Gastrocnemius medialis (tissue), 4 donors: ENCODE results near the gene CFHR2. TPM values are rescaled to one million over a fixed set of nuclear protein-coding genes. Genes with fewer than 3 reads are reported as not detected.

Source experiments
- ATAC-seq, 2 donors: fragments of 150-250 bp; one replicate each; pipeline ENCODE4 v1.9.1; 2016
- DNase-seq, 2 donors: peaks; one replicate each; pipeline ENCODE4 v3.0.0-alpha.2; 2019
- H3K27ac ChIP-seq, 4 donors: fragments of 200-600 bp; sonication (generic); 1 replicate in 1 of 4; 2 replicates in 3 of 4; pipeline ENCODE4 v1.5.1; 2016 to 2018; ENCODE audit warnings: mild to moderate bottlenecking in 2 of 4, moderate library complexity in 1 of 4
- H3K27me3 ChIP-seq, 3 donors: fragments of 200-600 bp; sonication (generic) in 2 of 3; 1 replicate in 1 of 3; 2 replicates in 2 of 3; pipeline versions ENCODE4 v1.5.1 to v1.6.0; 2016 to 2019; ENCODE audit warnings: mild to moderate bottlenecking in 1 of 3, moderate library complexity in 1 of 3
- H3K36me3 ChIP-seq, 2 donors: fragments of 200-600 bp; sonication (generic) in 1 of 2; one replicate each; pipeline ENCODE4 v1.5.1; 2017 to 2018
- H3K4me1 ChIP-seq, 2 donors: fragments of 200-600 bp; sonication (generic) in 1 of 2; one replicate each; pipeline ENCODE4 v1.5.1; 2016 to 2017; ENCODE audit warnings: mild to moderate bottlenecking in 2 of 2
- H3K4me3 ChIP-seq, 4 donors: fragments of 200-600 bp; sonication (generic) in 3 of 4; 1 replicate in 1 of 4; 2 replicates in 3 of 4; pipeline ENCODE4 v1.5.1; 2016 to 2019; ENCODE audit warnings: mild to moderate bottlenecking in 2 of 4
- H3K9me3 ChIP-seq, 3 donors: fragments of 200-600 bp; sonication (generic) in 2 of 3; 1 replicate in 1 of 3; 2 replicates in 2 of 3; pipeline ENCODE4 v1.5.1; 2016 to 2019
- CTCF ChIP-seq, 5 experiments: fragments of 450-650 bp in 3 of 5; fragments of 200-600 bp in 2 of 5; sonication (generic) in 2 of 5; IDR thresholded peaks in 4 of 5; conservative IDR thresholded peaks in 1 of 5; 1 replicate in 4 of 5; 2 replicates in 1 of 5; pipeline ENCODE4 v1.5.1; 2016 to 2019; ENCODE audit warnings: antibody characterized with exemption in 5 of 5, mild to moderate bottlenecking in 3 of 5, moderate library complexity in 3 of 5
- POLR2A ChIP-seq, 2 donors: fragments of 450-650 bp; IDR thresholded peaks; one replicate each; pipeline ENCODE4 v1.6.1; 2017; ENCODE audit warnings: antibody characterized with exemption in 2 of 2, mild to moderate bottlenecking in 2 of 2, moderate library complexity in 2 of 2
- in situ Hi-C, 4 donors: fragments of 200-750 bp; cut with MboI; loops; one replicate each; pipeline versions ENCODE4 v1.15.0 to v1.8.0; 2017; ENCODE audit warnings: low sequenced_read_pairs in 4 of 4
- intact Hi-C: fragments of 100-400 bp; cut with DNase I; formaldehyde crosslinking; loops from one replicate; pipeline ENCODE4 v1.15.1; 2023; ENCODE audit warnings: low total_unique reads
- total RNA-seq, 4 donors: library from RNA; depleted of rRNA; stranded (reverse); fragments of >200 nt; gene quantifications; one replicate each; pipeline versions ENCODE4 v1.1.0 to v1.2.3, GENCODE V29; 2016

The CFHR2 gene
- total RNA-seq, 4 donors from 2014 or later: 0.59 to 0.69 TPM; not detected in 2

DNA sequence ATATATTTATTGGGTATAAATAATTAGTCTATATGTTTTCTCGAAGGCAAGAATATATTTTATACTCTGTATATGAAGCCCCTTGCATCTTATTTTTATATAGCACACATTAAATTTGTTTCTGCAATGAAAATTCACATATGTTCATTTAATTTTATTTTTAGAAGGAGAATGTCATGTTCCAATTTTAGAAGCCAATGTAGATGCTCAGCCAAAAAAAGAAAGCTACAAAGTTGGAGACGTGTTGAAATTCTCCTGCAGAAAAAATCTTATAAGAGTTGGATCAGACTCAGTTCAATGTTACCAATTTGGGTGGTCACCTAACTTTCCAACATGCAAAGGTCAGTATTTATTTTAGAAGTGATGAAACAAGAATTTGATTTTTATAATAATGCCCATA is 50.4 kb downstream of the CFHR2 start:
- Histone ChIP-seq H3K36me3 (no peaks in the 10 kb centered on the region), H3K4me1 (no peaks in the 10 kb centered on the region), H3K4me3 (no peak overlapping the region), H3K9me3 (no peaks in the 10 kb centered on the region), H3K27me3 (no peaks in the 10 kb centered on the region), H3K27ac (no peak overlapping the region)
- DNase-seq: no peak
- TF ChIP-seq POLR2A (IDR thresholded peaks at IDR 0.05) (no peak), CTCF (IDR thresholded peaks at IDR 0.05 in 4 of 5, conservative IDR thresholded peaks at IDR 0.05 in 1 of 5) (no peak)
- intact Hi-C loops (no loop called here), in situ Hi-C loops (no loop called here)
- ATAC-seq: no peak

- H3K4me1 ChIP-seq: no peaks in the 10 kb centered on the region
- intact Hi-C loops: no loop called here
- no peaks in the 10 kb centered on the region for H3K27me3 ChIP-seq
- no peaks in the 10 kb centered on the region for H3K9me3 ChIP-seq
- TF ChIP-seq POLR2A (IDR thresholded peaks at IDR 0.05) (no peak), CTCF (IDR thresholded peaks at IDR 0.05 in 4 of 5, conservative IDR thresholded peaks at IDR 0.05 in 1 of 5) (no peak)
- DNase-seq: no peak
- H3K4me3 ChIP-seq: no peak overlapping the region
- H3K36me3 ChIP-seq: no peaks in the 10 kb centered on the region
- H3K27ac ChIP-seq: no peak overlapping the region
- no peak for ATAC-seq
- in situ Hi-C loops: no loop called here
Measured at GRCh38 chr1:196997423-196997822, 53.9 kb downstream of the CFHR2 start.

- ATAC-seq (no peak), DNase-seq (no peak)
- Histone ChIP-seq H3K9me3 (no peaks in the 10 kb centered on the region), H3K36me3 (no peaks in the 10 kb centered on the region), H3K4me1 (no peaks in the 10 kb centered on the region), H3K27ac (no peak overlapping the region), H3K4me3 (no peak overlapping the region), H3K27me3 (no peaks in the 10 kb centered on the region)
- intact Hi-C loops: no loop called here
- TF ChIP-seq POLR2A (IDR thresholded peaks at IDR 0.05) (no peak), CTCF (IDR thresholded peaks at IDR 0.05 in 4 of 5, conservative IDR thresholded peaks at IDR 0.05 in 1 of 5) (no peak)
- in situ Hi-C loops: no loop called here
Measured at GRCh38 chr1:197001828-197002227, 58.3 kb downstream of the CFHR2 start.

GRCh38 chr1:197003132-197003531 is 59.6 kb downstream of the CFHR2 start:
- Histone ChIP-seq H3K36me3 (no peaks in the 10 kb centered on the region), H3K27me3 (no peaks in the 10 kb centered on the region), H3K4me1 (no peaks in the 10 kb centered on the region), H3K4me3 (no peak overlapping the region), H3K9me3 (no peaks in the 10 kb centered on the region), H3K27ac (no peak overlapping the region)
- no peak for TF ChIP-seq CTCF (IDR thresholded peaks at IDR 0.05 in 4 of 5, conservative IDR thresholded peaks at IDR 0.05 in 1 of 5)
- no peak for TF ChIP-seq POLR2A (IDR thresholded peaks at IDR 0.05)
- intact Hi-C loops: no loop called here
- ATAC-seq (no peak), DNase-seq (no peak)
- in situ Hi-C loops: no loop called here

DNA sequence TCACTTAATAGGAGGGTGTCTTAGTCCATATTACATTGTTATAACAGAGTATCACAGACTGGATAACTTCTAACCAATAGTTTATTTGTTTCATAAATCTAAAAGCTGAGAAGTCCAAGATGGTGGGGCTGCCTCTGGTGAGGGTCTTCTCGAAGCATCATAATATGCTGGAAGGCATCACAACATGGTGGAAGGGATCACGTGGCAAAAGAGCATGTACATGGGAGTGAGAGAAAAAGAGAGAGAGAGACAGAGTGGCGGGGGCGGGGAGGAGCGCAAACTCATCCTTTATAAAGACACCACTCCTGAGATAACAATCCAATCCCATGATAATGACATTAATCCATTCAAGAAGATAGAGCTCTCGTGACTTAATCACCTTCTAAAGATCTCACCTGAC is 65.3 kb downstream of the CFHR2 start:
- intact Hi-C loops (no loop called here), in situ Hi-C loops (no loop called here)
- Histone ChIP-seq H3K27ac (no peak overlapping the region), H3K4me3 (no peak overlapping the region), H3K4me1 (no peaks in the 10 kb centered on the region), H3K27me3 (no peaks in the 10 kb centered on the region), H3K9me3 (no peaks in the 10 kb centered on the region), H3K36me3 (no peaks in the 10 kb centered on the region)
- DNase-seq: no peak
- TF ChIP-seq CTCF (IDR thresholded peaks at IDR 0.05 in 4 of 5, conservative IDR thresholded peaks at IDR 0.05 in 1 of 5) (no peak), POLR2A (IDR thresholded peaks at IDR 0.05) (no peak)
- ATAC-seq: no peak
